CD14-positive monocyte (primary cell): ENCODE data around the gene SLC44A2. TPM values are rescaled to one million over a fixed set of nuclear protein-coding genes. Genes with fewer than 3 reads are reported as not detected.
A peak's percentile ranks its signal among the peaks of the same experiment; 100 is the strongest.

Experiments used
- DNase-seq, 3 donors: peaks; one replicate each; pipeline ENCODE4 v3.0.0-alpha.2; 2011 to 2022
- H2AFZ ChIP-seq: 2 replicates; pipeline ENCODE4 v1.6.0; 2012; ENCODE audit warnings: mild to moderate bottlenecking, low read depth, low read length, inconsistent platforms; ENCODE audit not compliant: insufficient read depth, poor library complexity, severe bottlenecking
- H3K27ac ChIP-seq, 2 donors: 1 replicate in 1 of 2; 2 replicates in 1 of 2; pipeline ENCODE4 v1.5.1; 2012 to 2013; ENCODE audit warnings: low read length in 2 of 2, control low read depth in 1 of 2, inconsistent platforms in 1 of 2, low read depth in 1 of 2, mild to moderate bottlenecking in 1 of 2
- H3K27me3 ChIP-seq, 2 donors: one replicate each; pipeline versions ENCODE4 v1.6.0 to v1.6.1; 2011 to 2013; ENCODE audit warnings: low read length in 2 of 2; ENCODE audit not compliant: control insufficient read depth in 2 of 2, insufficient read depth in 2 of 2
- H3K36me3 ChIP-seq, 2 donors: replicated peaks in 1 of 2; 1 replicate in 1 of 2; 2 replicates in 1 of 2; pipeline versions ENCODE4 v1.5.1 to v1.6.1; 2012 to 2013; ENCODE audit warnings: low read length in 2 of 2, control low read depth in 1 of 2, inconsistent platforms in 1 of 2, mild to moderate bottlenecking in 1 of 2; ENCODE audit not compliant: insufficient read depth in 2 of 2, control insufficient read depth in 1 of 2
- H3K4me1 ChIP-seq, 2 donors: 1 replicate in 1 of 2; 2 replicates in 1 of 2; pipeline versions ENCODE4 v1.5.1 to v1.6.1; 2012 to 2013; ENCODE audit warnings: low read length in 2 of 2, control low read depth in 1 of 2, inconsistent platforms in 1 of 2, mild to moderate bottlenecking in 1 of 2, moderate library complexity in 1 of 2; ENCODE audit not compliant: insufficient read depth in 2 of 2, control insufficient read depth in 1 of 2
- H3K4me2 ChIP-seq: replicated peaks from 2 replicates; pipeline ENCODE3; 2012; ENCODE audit warnings: low read length, moderate library complexity, mild to moderate bottlenecking; ENCODE audit not compliant: poor library complexity, severe bottlenecking; ENCODE audit errors: extremely low read depth
- H3K4me3 ChIP-seq, 3 experiments: fragments of 200-600 bp in 1 of 3; sonication (generic) in 1 of 3; replicated peaks in 1 of 3; 1 replicate in 2 of 3; 2 replicates in 1 of 3; pipeline ENCODE4 v1.5.1; 2011 to 2013; ENCODE audit warnings: low read length in 3 of 3, mild to moderate bottlenecking in 3 of 3, control low read depth in 2 of 3, low read depth in 2 of 3, inconsistent platforms in 1 of 3, moderate library complexity in 1 of 3
- H3K79me2 ChIP-seq: 2 replicates; pipeline ENCODE4 v1.6.0; 2012; ENCODE audit warnings: mild to moderate bottlenecking, control low read depth, inconsistent platforms, low read length, moderate library complexity; ENCODE audit not compliant: insufficient read depth
- H3K9ac ChIP-seq: 2 replicates; pipeline ENCODE4 v1.6.0; 2017; ENCODE audit warnings: low read length, mild to moderate bottlenecking; ENCODE audit not compliant: insufficient read depth, poor library complexity, severe bottlenecking
- H3K9me3 ChIP-seq, 2 donors: replicated peaks in 1 of 2; 1 replicate in 1 of 2; 2 replicates in 1 of 2; pipeline versions ENCODE4 v1.5.1 to v1.6.1; 2012 to 2013; ENCODE audit warnings: low read length in 2 of 2, control low read depth in 1 of 2; ENCODE audit not compliant: control insufficient read depth in 1 of 2, insufficient read depth in 1 of 2
- H4K20me1 ChIP-seq: 2 replicates; pipeline ENCODE4 v1.6.0; 2012; ENCODE audit warnings: mild to moderate bottlenecking, low read length, control low read depth, moderate library complexity; ENCODE audit not compliant: insufficient read depth
- H3K27ac Mint-ChIP-seq, 7 donors: one replicate each; pipeline ENCODE4 v1.8.0; 2020; ENCODE audit warnings: mild to moderate bottlenecking in 7 of 7, mixed read lengths in 7 of 7, moderate library complexity in 6 of 7, inconsistent platforms in 2 of 7
- H3K27me3 Mint-ChIP-seq, 3 donors: one replicate each; pipeline ENCODE4 v1.8.0; 2021 to 2022; ENCODE audit warnings: low read depth in 3 of 3, mild to moderate bottlenecking in 3 of 3, mixed read lengths in 3 of 3, moderate library complexity in 3 of 3, inconsistent platforms in 1 of 3
- H3K36me3 Mint-ChIP-seq, 2 donors: one replicate each; pipeline ENCODE4 v1.8.0; 2020; ENCODE audit warnings: mixed read lengths in 2 of 2, inconsistent platforms in 1 of 2, mild to moderate bottlenecking in 1 of 2
- H3K4me1 Mint-ChIP-seq: one replicate; pipeline ENCODE4 v1.8.0; 2020; ENCODE audit warnings: mild to moderate bottlenecking, mixed read lengths
- H3K4me3 Mint-ChIP-seq, 2 donors: one replicate each; pipeline ENCODE4 v1.8.0; 2020; ENCODE audit warnings: mild to moderate bottlenecking in 2 of 2, mixed read lengths in 2 of 2, moderate library complexity in 1 of 2
- H3K9me3 Mint-ChIP-seq, 7 donors: one replicate each; pipeline ENCODE4 v1.8.0; 2020 to 2022; ENCODE audit warnings: mixed read lengths in 7 of 7, mild to moderate bottlenecking in 6 of 7, moderate library complexity in 6 of 7, inconsistent platforms in 2 of 7
- whole genome bisulfite sequencing: methylation state at CpG from one replicate; pipeline ENCODE4 v1.1.5; 2013; ENCODE audit warnings: missing lambda C conversion rate; ENCODE audit not compliant: insufficient coverage; 5-methylcytosine and 5-hydroxymethylcytosine counted together
- intact Hi-C, 2 donors: fragments of 100-400 bp; cut with micrococcal nuclease; formaldehyde crosslinking; loops; one replicate each; pipeline versions ENCODE4 v1.15.0 to v1.15.1; 2023
- polyA plus RNA-seq, 3 donors: library from polyadenylated mRNA; depleted of rRNA in 1 of 3; unstranded in 2 of 3; stranded (reverse) in 1 of 3; fragments of 300-500 nt in 2 of 3; fragments of >200 nt in 1 of 3; fragmentation: Illumina TruSeq in 2 of 3; gene quantifications; 1 replicate in 2 of 3; 2 replicates in 1 of 3; pipeline ENCODE4 v1.2.3, GENCODE V29; 2012 to 2021
- TF ChIP-seq, protein P1 (sequence below): fragments of 200-600 bp; IDR thresholded peaks from one replicate; pipeline ENCODE4 v1.8.0; 2022; ENCODE audit warnings: antibody characterized with exemption, mild to moderate bottlenecking

The SLC44A2 gene
- polyA plus RNA-seq, 3 donors = 43.5 to 95.9 (median 69.4) TPM

DNA sequence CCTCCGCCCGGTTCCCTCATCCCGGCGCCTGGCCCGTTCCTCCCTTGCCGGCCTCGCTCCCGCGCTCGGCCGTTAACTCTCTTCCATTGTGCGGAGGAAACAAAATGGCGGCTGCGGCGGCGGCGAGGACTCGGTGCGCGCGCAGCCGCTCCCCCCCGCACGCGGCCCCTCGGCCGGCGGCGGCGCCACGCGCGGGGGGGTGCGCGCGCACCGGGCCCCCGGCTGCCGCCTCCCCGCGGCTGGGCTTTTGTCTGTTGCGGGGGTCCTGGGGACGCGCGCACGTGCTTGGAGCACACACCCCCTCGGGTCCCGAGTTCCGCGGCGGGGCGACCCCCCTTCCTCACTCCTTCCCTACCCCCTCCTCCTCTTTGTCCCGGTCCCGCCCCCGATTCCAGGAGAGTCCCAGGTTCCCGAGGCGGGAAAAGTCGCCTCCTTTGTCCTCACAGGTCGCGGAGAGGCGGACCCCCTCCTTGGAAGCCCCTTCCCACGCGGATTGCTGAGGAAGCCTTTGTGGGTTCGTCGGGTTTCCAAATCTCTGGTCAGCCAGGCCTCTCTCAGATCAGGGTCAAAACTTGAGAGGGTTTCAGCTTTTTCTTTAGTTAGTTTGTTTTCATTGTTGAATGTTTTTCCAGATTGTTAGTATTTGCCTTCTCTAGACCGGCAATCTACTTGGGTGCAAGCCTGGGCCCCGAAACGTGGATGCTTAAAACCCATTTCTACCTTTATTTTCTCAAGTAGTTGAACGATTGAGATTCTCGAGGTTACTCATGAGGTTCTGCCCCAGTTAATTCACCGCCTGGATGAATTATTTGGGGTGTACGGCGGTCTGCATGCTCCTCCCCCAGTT is 29.5 kb downstream of the SLC44A2 start:
- H3K36me3 ChIP-seq = peaks cover 0 to 9% of the 10 kb centered on the region in 2 donors
- H3K27me3 ChIP-seq = no peaks in the 10 kb centered on the region
- H3K27ac Mint-ChIP-seq = peak overlapping the region; percentile 88 to 98 (median 98)
- peak overlapping the region; percentile 99 for H3K4me2 ChIP-seq
- peak overlapping the region; percentile 62 to 93 (median 90) for H3K4me3 ChIP-seq
- H3K4me1 ChIP-seq = peaks cover 30 to 38% of the 10 kb centered on the region in 2 donors
- TF ChIP-seq, protein P1, sequence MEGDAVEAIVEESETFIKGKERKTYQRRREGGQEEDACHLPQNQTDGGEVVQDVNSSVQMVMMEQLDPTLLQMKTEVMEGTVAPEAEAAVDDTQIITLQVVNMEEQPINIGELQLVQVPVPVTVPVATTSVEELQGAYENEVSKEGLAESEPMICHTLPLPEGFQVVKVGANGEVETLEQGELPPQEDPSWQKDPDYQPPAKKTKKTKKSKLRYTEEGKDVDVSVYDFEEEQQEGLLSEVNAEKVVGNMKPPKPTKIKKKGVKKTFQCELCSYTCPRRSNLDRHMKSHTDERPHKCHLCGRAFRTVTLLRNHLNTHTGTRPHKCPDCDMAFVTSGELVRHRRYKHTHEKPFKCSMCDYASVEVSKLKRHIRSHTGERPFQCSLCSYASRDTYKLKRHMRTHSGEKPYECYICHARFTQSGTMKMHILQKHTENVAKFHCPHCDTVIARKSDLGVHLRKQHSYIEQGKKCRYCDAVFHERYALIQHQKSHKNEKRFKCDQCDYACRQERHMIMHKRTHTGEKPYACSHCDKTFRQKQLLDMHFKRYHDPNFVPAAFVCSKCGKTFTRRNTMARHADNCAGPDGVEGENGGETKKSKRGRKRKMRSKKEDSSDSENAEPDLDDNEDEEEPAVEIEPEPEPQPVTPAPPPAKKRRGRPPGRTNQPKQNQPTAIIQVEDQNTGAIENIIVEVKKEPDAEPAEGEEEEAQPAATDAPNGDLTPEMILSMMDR = no peak
- peaks cover 52% of the 10 kb centered on the region for H4K20me1 ChIP-seq
- intact Hi-C loops = loop anchor here in 1 of 2 donors (5.0 kb wide), 1 partner anchor 88 kb away; the partner anchor contains the start of genes CDKN2D and KRI1
- H3K4me3 Mint-ChIP-seq = peak overlapping the region; percentile 87 to 90
- WGBS = under 1% methylated on average over 59 of the region's 73 CpGs
- H2AFZ ChIP-seq = peak overlapping the region; percentile 59
- H3K27ac ChIP-seq = peak overlapping the region; percentile 95 to 96
- no peaks in the 10 kb centered on the region for H3K9me3 ChIP-seq
- peaks cover 40% of the 10 kb centered on the region for H3K4me1 Mint-ChIP-seq
- H3K9ac ChIP-seq = peak overlapping the region; percentile 93
- peak; percentile 23 to 56 (median 39) for DNase-seq
- H3K9me3 Mint-ChIP-seq = peaks cover 0 to 2% (median 0%) of the 10 kb centered on the region in 7 donors
- peaks cover 0 to 7% (median 1%) of the 10 kb centered on the region in 3 donors for H3K27me3 Mint-ChIP-seq
- peaks cover 63% of the 10 kb centered on the region for H3K79me2 ChIP-seq
- H3K36me3 Mint-ChIP-seq = peaks cover 7 to 13% of the 10 kb centered on the region in 2 donors

DNA sequence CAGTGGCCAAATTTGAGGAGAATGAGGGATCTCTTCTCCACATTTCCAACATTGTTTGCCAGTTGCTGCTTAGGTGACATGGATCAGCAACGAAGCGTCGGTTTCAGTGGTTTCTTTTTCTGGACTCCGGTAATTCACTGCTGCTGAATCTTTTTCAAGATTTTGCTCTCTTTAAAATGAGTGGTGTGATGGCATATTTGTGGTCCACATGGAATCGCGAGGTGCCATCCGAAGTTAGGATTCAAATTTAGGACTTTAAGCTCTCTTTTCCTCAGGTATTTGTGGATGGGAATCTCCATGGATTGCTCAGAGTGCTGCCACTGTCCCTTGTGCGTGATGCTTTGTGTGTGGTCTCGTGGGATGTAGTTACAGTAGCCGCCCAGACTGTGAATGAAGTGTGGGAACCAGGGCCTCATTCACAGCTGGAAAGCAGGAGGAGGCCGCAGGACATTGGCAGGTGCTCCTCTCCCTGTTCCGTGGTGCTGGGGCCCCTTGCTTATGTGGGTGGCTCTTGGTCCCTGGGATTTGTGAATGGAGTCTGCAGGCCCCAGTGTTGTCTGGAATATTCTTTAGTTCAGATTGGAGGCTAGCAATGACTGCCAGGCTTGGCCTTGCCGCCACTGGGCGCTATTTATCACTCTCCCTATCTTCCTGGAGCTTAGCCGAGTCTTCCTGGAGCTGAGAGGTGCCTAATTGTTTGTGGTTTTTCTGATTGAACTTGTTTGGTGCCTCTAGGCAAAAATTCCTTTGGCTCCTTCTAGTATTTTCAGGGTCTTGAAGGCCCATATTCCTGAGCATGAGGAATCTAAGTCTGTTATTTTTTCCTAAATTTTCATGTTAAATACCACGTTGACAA is 30.3 kb downstream of the SLC44A2 start:
- TF ChIP-seq, protein P1 = no peak
- Histone ChIP-seq H3K4me3 (peak overlapping the region; percentile 62 to 93 (median 90)), H3K27me3 (no peaks in the 10 kb centered on the region), H3K9ac (peak overlapping the region; percentile 93), H3K27ac (peak overlapping the region; percentile 27 to 74), H3K9me3 (no peaks in the 10 kb centered on the region), H3K4me1 (peaks cover 30 to 38% of the 10 kb centered on the region in 2 donors), H3K79me2 (peaks cover 72% of the 10 kb centered on the region), H2AFZ (no peak overlapping the region), H4K20me1 (peaks cover 60% of the 10 kb centered on the region), H3K4me2 (peak overlapping the region; percentile 99), H3K36me3 (peaks cover 0 to 17% of the 10 kb centered on the region in 2 donors)
- Mint-ChIP-seq H3K27me3 (peaks cover 0 to 3% (median under 1%) of the 10 kb centered on the region in 3 donors), H3K27ac (peak overlapping the region; percentile 81 to 97 (median 91)), H3K4me1 (peaks cover 43% of the 10 kb centered on the region), H3K4me3 (peak overlapping the region; percentile 87 to 90), H3K36me3 (peaks cover 11 to 22% of the 10 kb centered on the region in 2 donors), H3K9me3 (peaks cover 0 to 2% (median 0%) of the 10 kb centered on the region in 7 donors)
- no peak for DNase-seq
- intact Hi-C loops = no loop called here
- WGBS = 13% methylated on average over 8 of the region's 16 CpGs
